Activated CD8-positive, alpha-beta memory T cell treated with anti-CD3 and anti-CD28 coated beads for 36 hours (primary cell): ENCODE data around the gene KIF7. TPM values are rescaled to one million over a fixed set of nuclear protein-coding genes. Genes with fewer than 3 reads are reported as not detected.
"Not testable (repeated sequence)": the region's sequence is repeated elsewhere in the genome, so short reads cannot be mapped to it uniquely, and the experiment has no call there.

Experiments
- CTCF ChIA-PET: fragments of 350-600 bp; sonication (Branson Sonifier 250); formaldehyde crosslinking; loops from one replicate; lab custom pipeline; 2021; ENCODE audit warnings: antibody characterized with exemption; lab: Charles Lee
- POLR2A ChIA-PET: fragments of 350-600 bp; sonication (Branson Sonifier 250); formaldehyde crosslinking; loops from one replicate; lab custom pipeline; 2021; ENCODE audit warnings: antibody characterized with exemption; lab: Charles Lee
- total RNA-seq, 2 experiments: library from RNA; stranded (reverse); gene quantifications; one replicate each; pipeline ENCODE4 v1.2.3, GENCODE V29; 2021

Gene KIF7
- total RNA-seq, 2 experiments from 2014 or later, result 3.4 to 3.5 TPM

DNA sequence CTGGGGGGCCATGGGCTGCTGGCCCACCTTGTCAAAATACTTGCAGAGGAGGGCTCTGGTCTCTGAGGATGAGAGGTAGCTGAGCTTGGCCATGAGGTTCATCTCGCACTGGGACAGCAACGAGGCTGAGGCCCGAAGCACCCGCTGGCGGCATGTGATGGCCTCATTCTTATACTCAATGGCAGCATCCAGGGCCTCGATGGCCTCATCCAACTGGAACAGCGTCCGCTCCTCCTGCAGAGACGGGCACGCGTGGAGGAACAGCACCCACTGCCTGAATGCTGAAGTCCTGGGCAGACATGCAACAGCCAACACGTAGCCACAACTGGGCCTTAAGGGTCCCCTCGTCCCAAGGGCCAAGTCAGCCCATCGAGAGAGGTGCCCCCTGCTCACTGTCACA lies 25.0 kb downstream of the KIF7 start:
- ChIA-PET POLR2A (no interaction called here), CTCF (no interaction called here)

DNA sequence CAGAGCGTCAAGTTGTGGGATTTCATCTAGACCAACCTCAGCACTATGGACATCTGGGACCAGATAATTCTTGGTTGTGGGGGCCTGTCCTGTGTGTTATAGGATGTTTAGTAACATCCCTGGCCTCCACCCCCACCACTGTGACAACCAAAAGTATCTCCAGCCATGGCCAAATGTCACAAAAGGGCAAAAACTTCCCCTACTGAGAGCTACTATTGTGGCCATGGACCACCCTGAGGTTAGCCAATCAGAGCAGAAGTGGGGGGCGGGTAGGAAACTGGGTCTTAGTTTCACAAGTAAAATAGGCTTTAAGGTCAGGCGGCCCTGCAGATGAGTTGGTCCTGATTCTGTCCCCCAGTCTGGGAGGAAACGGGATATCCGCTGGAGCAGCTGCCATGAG lies 25.4 kb downstream of the KIF7 start:
- POLR2A ChIA-PET, result no interaction called here
- CTCF ChIA-PET, result no interaction called here

DNA sequence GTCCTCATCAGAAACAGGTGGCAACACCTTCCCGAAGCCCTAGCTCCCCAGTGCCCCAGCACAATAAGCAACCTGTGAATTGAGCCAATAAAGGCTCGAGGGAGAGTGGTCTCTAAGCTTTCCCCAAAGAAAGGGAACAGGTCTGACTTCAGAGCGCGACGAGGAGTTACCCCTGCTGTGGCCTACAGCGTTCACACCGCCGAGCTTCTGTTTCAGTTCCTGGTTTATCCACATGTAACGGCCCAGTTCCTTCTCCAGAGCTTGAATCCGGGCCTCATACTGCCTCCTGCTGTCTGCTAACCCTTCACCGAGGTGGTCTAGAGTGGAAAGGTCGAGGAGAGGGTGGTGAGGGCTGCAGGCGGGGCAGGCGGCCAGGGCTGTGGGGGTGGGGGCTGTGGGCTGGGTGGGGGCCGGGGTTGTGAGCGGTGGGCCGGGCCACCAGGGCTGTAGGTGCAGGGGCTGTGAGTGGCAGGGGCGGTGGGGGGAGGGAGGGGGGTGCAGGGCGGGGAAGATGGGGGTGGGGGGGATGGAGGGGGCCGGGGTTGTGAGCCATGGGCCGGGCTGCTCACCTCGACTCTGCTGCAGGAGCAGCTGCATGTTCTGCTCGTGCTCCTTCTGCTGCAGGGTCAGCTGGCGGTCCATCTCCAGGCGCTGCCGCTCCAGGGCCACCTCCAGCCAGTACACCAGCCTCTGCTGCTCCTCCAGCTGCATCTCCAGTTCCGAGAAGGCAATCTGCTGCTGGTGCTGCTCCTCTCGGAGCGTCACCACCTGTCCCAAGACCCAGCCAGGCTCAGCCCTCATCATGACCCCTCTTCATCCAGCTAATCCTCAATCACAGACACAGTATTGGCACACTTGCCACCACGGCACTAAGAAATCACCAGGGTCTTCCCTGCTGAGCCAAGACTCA lies 26.2 kb downstream of the KIF7 start:
- ChIA-PET CTCF (no interaction called here), POLR2A (no interaction called here)

GRCh38 chr15:89628301-89628700 lies 27.0 kb downstream of the KIF7 start:
- ChIA-PET POLR2A (no interaction called here), CTCF (no interaction called here)

DNA sequence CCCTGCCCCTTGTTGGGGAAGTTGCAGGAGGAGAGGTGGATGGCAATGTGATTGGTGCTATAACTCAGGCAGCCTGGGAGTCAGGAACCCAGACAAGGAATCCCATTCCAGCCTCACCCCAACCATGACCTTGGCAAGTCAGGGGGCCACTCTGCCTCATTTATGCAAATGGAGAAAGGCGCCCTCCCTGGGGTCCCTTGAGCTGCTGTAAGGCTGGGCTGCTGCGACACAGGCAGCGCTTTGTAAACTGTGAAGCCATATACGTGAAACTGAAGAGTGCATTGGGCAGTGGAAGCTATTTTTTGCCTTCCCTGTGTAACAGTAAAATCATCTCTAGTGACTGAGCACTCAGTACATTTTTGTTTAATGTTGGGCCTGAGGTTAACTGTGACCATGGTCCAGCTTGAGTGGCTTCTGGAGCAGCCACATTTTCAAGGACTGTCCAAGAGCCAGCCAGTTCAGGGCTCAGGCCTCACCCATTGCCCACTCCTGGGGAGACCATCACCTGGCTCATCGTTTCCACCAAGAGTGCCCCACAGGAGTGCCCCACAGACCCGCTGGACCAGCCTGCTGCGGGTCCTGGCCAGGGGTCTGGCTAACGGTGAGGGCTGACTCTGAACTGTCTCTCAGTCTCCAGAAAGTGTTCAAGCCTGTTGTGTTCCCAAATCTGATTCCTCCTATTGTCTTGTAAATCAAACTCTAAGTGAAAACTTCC lies 27.9 kb downstream of the KIF7 start:
- CTCF ChIA-PET, result no interaction called here
- POLR2A ChIA-PET, result no interaction called here

- ChIA-PET CTCF (no interaction called here), POLR2A (no interaction called here)
These were observed 29.6 kb downstream of the KIF7 start for GRCh38 chr15:89625716-89626115.

GRCh38 chr15:89623165-89623564 lies 32.1 kb downstream of the KIF7 start:
- ChIA-PET POLR2A (no interaction called here), CTCF (no interaction called here)

GRCh38 chr15:89621547-89621946 lies 33.7 kb downstream of the KIF7 start:
- ChIA-PET POLR2A (no interaction called here), CTCF (no interaction called here)

DNA sequence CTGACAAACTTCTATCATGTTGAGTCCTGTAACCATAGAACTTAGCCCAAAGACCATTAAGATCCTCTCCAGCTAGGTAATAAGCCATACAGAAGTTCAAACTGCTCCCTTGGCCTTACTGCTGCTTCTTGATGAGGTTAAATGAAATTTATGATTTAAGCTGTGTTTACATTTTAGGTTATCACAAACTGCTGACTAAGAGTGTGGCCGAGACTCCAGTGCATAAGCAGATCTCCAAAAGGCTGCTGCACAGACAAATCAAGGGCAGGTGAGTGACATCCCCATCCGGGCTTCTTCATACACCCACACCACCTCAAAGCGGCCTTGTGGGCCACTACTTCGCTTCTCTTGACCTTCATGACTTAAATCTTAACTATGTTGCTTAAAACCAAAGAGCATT lies 39.0 kb downstream of the KIF7 start:
- POLR2A ChIA-PET, result no interaction called here

GRCh38 chr15:89615135-89615534 lies 40.1 kb downstream of the KIF7 start:
- ChIA-PET CTCF (no interaction called here), POLR2A (no interaction called here)

More for the DNA sequence above, 39.0 kb downstream of the KIF7 start:
- CTCF ChIA-PET, result no interaction called here

GRCh38 chr15:89614164-89614563 lies 41.1 kb downstream of the KIF7 start:
- CTCF ChIA-PET, result no interaction called here
- POLR2A ChIA-PET, result no interaction called here

DNA sequence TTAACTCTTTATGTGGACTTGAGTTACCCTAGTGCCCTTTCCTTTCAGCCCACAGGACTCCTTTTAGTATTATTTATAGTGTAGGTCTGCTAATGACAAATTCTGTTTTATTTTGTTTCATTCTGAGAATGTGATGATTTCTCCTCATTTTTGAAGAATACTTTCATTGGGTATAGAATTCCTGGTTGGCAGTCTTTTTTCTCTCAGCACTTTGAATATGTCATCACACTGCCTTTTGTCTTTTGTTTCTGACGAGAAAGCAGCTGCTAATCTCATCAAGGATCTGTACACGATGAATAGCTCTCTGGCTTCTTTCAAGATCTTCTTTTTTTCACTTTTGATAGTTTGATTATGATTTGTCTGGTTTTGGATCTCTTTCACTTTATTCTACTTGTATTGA lies 42.2 kb downstream of the KIF7 start:
- POLR2A ChIA-PET, result no interaction called here
- CTCF ChIA-PET, result no interaction called here

DNA sequence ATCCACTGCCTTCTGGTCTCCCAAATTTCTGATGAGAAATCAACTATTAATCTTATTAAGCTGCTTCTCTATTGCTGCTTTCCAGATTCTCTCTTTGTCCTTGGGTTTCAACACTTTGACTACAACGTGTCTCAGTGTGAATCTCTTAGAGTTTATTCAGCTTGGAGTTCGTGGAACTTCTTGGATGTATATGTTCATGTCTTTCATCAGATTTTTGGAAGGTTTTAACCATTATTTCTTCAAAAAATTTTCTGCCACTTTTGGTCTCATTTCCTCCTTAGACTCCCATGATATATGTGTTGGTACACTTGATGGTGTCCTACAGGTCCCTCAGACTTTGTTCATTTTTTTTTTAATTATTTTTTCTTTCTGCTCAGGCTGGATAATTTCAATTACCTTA lies 44.0 kb downstream of the KIF7 start:
- POLR2A ChIA-PET, result no interaction called here
- CTCF ChIA-PET, result no interaction called here

- ChIA-PET POLR2A (no interaction called here), CTCF (no interaction called here)
These were observed 56.2 kb downstream of the KIF7 start for GRCh38 chr15:89599021-89599420.

GRCh38 chr15:89593018-89593417 lies 62.2 kb downstream of the KIF7 start:
- POLR2A ChIA-PET, result interaction anchor here (0.6 kb wide), 1 partner anchor 18 kb away, joined by 5 read pairs; no protein-coding TSS in a partner anchor
- CTCF ChIA-PET, result no interaction called here

GRCh38 chr15:89591834-89592233 lies 63.4 kb downstream of the KIF7 start:
- ChIA-PET CTCF (no interaction called here), POLR2A (no interaction called here)

DNA sequence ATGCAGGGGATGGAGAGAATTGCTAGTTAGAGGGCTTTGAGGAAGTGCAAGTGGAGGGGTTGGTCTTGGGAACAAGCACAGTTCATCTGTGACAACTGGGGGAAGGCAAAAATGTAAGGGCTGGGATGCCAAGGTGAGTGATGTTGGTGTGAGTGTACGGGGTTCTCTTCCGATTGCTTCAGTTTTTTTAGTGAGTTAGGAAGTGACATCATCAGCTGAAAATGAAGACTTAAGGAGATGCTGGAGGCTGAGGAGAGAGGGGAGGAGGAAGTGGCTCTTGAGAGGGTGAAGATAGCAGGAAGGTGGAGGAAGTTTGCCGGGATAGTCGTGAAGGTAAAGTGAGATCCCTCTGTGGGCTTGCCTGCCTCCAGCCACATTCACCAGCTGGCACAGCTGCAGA lies 67.3 kb downstream of the KIF7 start:
- POLR2A ChIA-PET, result no interaction called here
- CTCF ChIA-PET, result no interaction called here

GRCh38 chr15:89586651-89587050 lies 68.6 kb downstream of the KIF7 start:
- ChIA-PET POLR2A (no interaction called here), CTCF (no interaction called here)

DNA sequence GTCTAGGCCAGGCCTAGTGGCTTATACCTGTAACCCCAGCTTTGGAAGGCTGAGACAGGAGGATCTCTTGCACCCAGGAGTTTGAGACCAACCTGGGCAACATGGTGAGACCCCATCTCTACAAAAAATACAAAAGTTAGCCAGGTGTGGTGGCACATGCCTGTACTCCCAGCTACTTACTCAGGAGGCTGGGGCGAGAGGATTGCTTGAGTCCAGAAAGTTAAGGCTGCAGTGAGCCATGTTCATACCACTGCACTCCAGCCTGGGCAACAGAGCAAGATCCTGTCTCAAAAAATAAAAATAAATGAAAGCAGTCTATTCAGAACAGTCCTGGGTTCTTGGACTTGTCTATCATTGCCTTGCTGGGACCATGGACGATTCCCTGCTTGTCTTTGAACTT lies 74.5 kb downstream of the KIF7 start:
- POLR2A ChIA-PET, CTCF ChIA-PET: not testable (repeated sequence)

GRCh38 chr15:89578146-89578545 lies 77.1 kb downstream of the KIF7 start:
- ChIA-PET CTCF (interaction anchor here (0.7 to 0.8 kb wide), 2 partner anchors 171 to 219 kb away, joined by 3 to 4 read pairs; no protein-coding TSS in a partner anchor), POLR2A (no interaction called here)
